ENCODE measurements around the gene PLEKHG5. TPM values are rescaled to one million over a fixed set of nuclear protein-coding genes. Genes with fewer than 3 reads are reported as not detected.
A peak's percentile ranks its signal among the peaks of the same experiment; 100 is the strongest.

The PLEKHG5 gene
- total RNA-seq, 1 experiment from 2014 or later, result 0.86 TPM

GRCh38 chr1:6488602-6489382 is 2.7 kb downstream of the PLEKHG5 start:
- POLR2A ChIA-PET (ENCODE audit: low non-redundant PET), result no interaction called here
- intact Hi-C loops (cut with micrococcal nuclease; ENCODE audit: unreplicated experiment), result loop anchor here (5.0 kb wide), 1 partner anchor 729 kb away; no protein-coding TSS in a partner anchor
- H3K27ac ChIP-seq (ENCODE audit: low read depth, low read length, poor library complexity, severe bottlenecking), result no peak overlapping the region
- no peak overlapping the region for H3K4me3 ChIP-seq (ENCODE audit: low read depth, low read length, poor library complexity, severe bottlenecking)
- peaks cover 14% of the 10 kb centered on the region for H3K4me1 ChIP-seq (ENCODE audit: insufficient read depth, low read length, poor library complexity, severe bottlenecking)
- no peaks in the 10 kb centered on the region for H3K9me3 ChIP-seq (ENCODE audit: low read depth, low read length, poor library complexity, severe bottlenecking)
- BruUV-seq (replicated peaks), result no TSS peak
- no peaks in the 10 kb centered on the region for H3K36me3 ChIP-seq (ENCODE audit: insufficient read depth, low read length, poor library complexity, severe bottlenecking)
- CTCF ChIA-PET, result interaction anchor here (0.6 kb wide), 1 partner anchor 95 kb away, joined by 6 read pairs; the partner anchor contains the start of gene ACOT7
- DNase-seq (ENCODE audit: low spot score), result no peak
- TF ChIP-seq CTCF (conservative IDR thresholded peaks at IDR 0.05; ENCODE audit: low read depth, low read length) (no peak), EZH2 (IDR thresholded peaks at IDR 0.05; ENCODE audit: borderline replicate concordance, low read depth, low read length, poor library complexity, severe bottlenecking) (no peak)
- peaks cover 26% of the 10 kb centered on the region for H3K27me3 ChIP-seq (replicated peaks; ENCODE audit: insufficient read depth, low read depth, low read length, poor library complexity)

- CTCF ChIA-PET, result no interaction called here
- DNase-seq (ENCODE audit: low spot score), result no peak
- Histone ChIP-seq H3K4me1 (ENCODE audit: insufficient read depth, low read length, poor library complexity, severe bottlenecking) (peaks cover 14% of the 10 kb centered on the region), H3K9me3 (ENCODE audit: low read depth, low read length, poor library complexity, severe bottlenecking) (no peaks in the 10 kb centered on the region), H3K27me3 (replicated peaks; ENCODE audit: insufficient read depth, low read depth, low read length, poor library complexity) (peaks cover 29% of the 10 kb centered on the region), H3K27ac (ENCODE audit: low read depth, low read length, poor library complexity, severe bottlenecking) (no peak overlapping the region), H3K36me3 (ENCODE audit: insufficient read depth, low read length, poor library complexity, severe bottlenecking) (no peaks in the 10 kb centered on the region), H3K4me3 (ENCODE audit: low read depth, low read length, poor library complexity, severe bottlenecking) (no peak overlapping the region)
- TF ChIP-seq CTCF (conservative IDR thresholded peaks at IDR 0.05; ENCODE audit: low read depth, low read length), result no peak
- TF ChIP-seq EZH2 (IDR thresholded peaks at IDR 0.05; ENCODE audit: borderline replicate concordance, low read depth, low read length, poor library complexity, severe bottlenecking), result no peak
- POLR2A ChIA-PET (ENCODE audit: low non-redundant PET), result no interaction called here
- no TSS peak for BruUV-seq (replicated peaks)
- intact Hi-C loops (cut with micrococcal nuclease; ENCODE audit: unreplicated experiment), result loop anchor here (2.0 to 5.0 kb wide), 2 partner anchors 159 to 729 kb away; no protein-coding TSS in a partner anchor
Observed at GRCh38 chr1:6487804-6488484, 3.5 kb downstream of the PLEKHG5 start.

DNA sequence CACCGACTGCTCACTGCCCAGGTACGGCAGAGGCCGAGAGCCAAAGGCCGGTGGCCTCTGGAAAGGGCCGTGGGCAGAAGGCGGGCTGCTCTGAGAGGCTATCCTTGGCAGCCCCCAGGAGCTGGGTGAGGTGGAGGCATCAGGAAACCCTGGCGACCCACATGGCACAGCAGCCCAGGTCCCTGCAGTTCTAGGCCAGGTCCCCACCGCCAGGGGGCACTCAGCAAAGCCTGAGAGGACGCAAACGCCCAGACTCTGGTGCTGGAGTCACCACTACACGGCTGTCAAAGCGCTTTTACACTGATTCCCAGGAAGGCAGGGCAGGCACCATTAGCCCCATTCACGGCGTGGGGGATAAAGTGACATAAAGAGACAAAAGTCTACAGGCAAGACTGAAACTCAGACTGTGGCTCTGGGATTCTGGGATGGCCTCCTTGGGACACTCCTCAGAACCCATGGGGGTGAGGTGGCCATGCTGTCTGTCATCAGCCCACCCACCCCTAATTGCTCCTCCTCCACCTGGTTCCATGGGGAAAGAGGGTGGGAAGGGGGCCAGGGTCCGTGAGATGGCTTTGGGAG is 4.9 kb downstream of the PLEKHG5 start:
- intact Hi-C loops (cut with micrococcal nuclease; ENCODE audit: unreplicated experiment), result loop anchor here (2.0 to 5.0 kb wide), 2 partner anchors 160 to 731 kb away; no protein-coding TSS in a partner anchor
- no TSS peak for BruUV-seq (replicated peaks)
- ChIA-PET POLR2A (ENCODE audit: low non-redundant PET) (no interaction called here), CTCF (interaction anchor here (0.6 to 1.1 kb wide), 3 partner anchors 20 to 215 kb away, joined by 3 to 9 read pairs (median 3); no protein-coding TSS in a partner anchor)
- no peaks in the 10 kb centered on the region for H3K36me3 ChIP-seq (ENCODE audit: insufficient read depth, low read length, poor library complexity, severe bottlenecking)
- peaks cover 14% of the 10 kb centered on the region for H3K4me1 ChIP-seq (ENCODE audit: insufficient read depth, low read length, poor library complexity, severe bottlenecking)
- peak; percentile 98 for TF ChIP-seq CTCF (conservative IDR thresholded peaks at IDR 0.05; ENCODE audit: low read depth, low read length)
- TF ChIP-seq EZH2 (IDR thresholded peaks at IDR 0.05; ENCODE audit: borderline replicate concordance, low read depth, low read length, poor library complexity, severe bottlenecking), result no peak
- H3K4me3 ChIP-seq (ENCODE audit: low read depth, low read length, poor library complexity, severe bottlenecking), result no peak overlapping the region
- H3K9me3 ChIP-seq (ENCODE audit: low read depth, low read length, poor library complexity, severe bottlenecking), result no peaks in the 10 kb centered on the region
- H3K27ac ChIP-seq (ENCODE audit: low read depth, low read length, poor library complexity, severe bottlenecking), result no peak overlapping the region
- H3K27me3 ChIP-seq (replicated peaks; ENCODE audit: insufficient read depth, low read depth, low read length, poor library complexity), result peaks cover 33% of the 10 kb centered on the region
- DNase-seq (ENCODE audit: low spot score), result peak; percentile 92
